H9 (cell line): ENCODE data around the gene PMM2. TPM values are rescaled to one million over a fixed set of nuclear protein-coding genes. Genes with fewer than 3 reads are reported as not detected.
A peak's percentile ranks its signal among the peaks of the same experiment; 100 is the strongest.

ENCODE experiments used
- DNase-seq: peaks from one replicate; pipeline ENCODE4 v3.0.0-alpha.2; 2017
- H2AFZ ChIP-seq: one replicate; pipeline ENCODE4 v1.6.1; 2013; ENCODE audit warnings: mild to moderate bottlenecking, low read length, control low read depth, moderate library complexity
- H2AK5ac ChIP-seq: 2 replicates; pipeline ENCODE4 v1.6.1; 2013; ENCODE audit warnings: low read length, control low read depth, mixed read lengths; ENCODE audit not compliant: insufficient read length
- H2BK120ac ChIP-seq: one replicate; pipeline ENCODE4 v1.6.1; 2013; ENCODE audit warnings: low read depth, mild to moderate bottlenecking, low read length, control low read depth, inconsistent platforms; ENCODE audit not compliant: poor library complexity, severe bottlenecking
- H2BK12ac ChIP-seq: 2 replicates; pipeline ENCODE4 v1.6.1; 2013; ENCODE audit warnings: low read length, control low read depth, mixed read lengths, low read depth; ENCODE audit not compliant: insufficient read length
- H2BK15ac ChIP-seq: 2 replicates; pipeline ENCODE4 v1.6.1; 2013; ENCODE audit warnings: low read depth, low read length, control low read depth
- H2BK20ac ChIP-seq: one replicate; pipeline ENCODE4 v1.6.1; 2013; ENCODE audit warnings: low read depth, mild to moderate bottlenecking, low read length, control low read depth, inconsistent platforms; ENCODE audit not compliant: poor library complexity, severe bottlenecking
- H2BK5ac ChIP-seq: 2 replicates; pipeline ENCODE4 v1.6.1; 2013; ENCODE audit warnings: low read length, control low read depth, mixed read lengths; ENCODE audit not compliant: insufficient read length
- H3K14ac ChIP-seq: 2 replicates; pipeline ENCODE4 v1.6.1; 2013; ENCODE audit warnings: low read length, control low read depth; ENCODE audit not compliant: insufficient read depth
- H3K18ac ChIP-seq: 2 replicates; pipeline ENCODE4 v1.6.1; 2013; ENCODE audit warnings: low read depth, mild to moderate bottlenecking, mixed read lengths, low read length, control low read depth; ENCODE audit not compliant: insufficient read length
- H3K23ac ChIP-seq: 2 replicates; pipeline ENCODE4 v1.6.1; 2013; ENCODE audit warnings: low read length, control low read depth, mixed read lengths, low read depth; ENCODE audit not compliant: insufficient read length
- H3K23me2 ChIP-seq: 2 replicates; pipeline ENCODE4 v1.6.1; 2013; ENCODE audit warnings: low read depth, mild to moderate bottlenecking, mixed read lengths, low read length, control low read depth; ENCODE audit not compliant: insufficient read length, poor library complexity, severe bottlenecking
- H3K27ac ChIP-seq: 2 replicates; pipeline ENCODE4 v1.5.1; 2013; ENCODE audit warnings: low read length, control low read depth, mixed read lengths, low read depth; ENCODE audit not compliant: insufficient read length
- H3K27me3 ChIP-seq: 2 replicates; pipeline ENCODE4 v1.6.1; 2013; ENCODE audit warnings: low read length, control low read depth, inconsistent platforms; ENCODE audit not compliant: insufficient read depth
- H3K4ac ChIP-seq: 2 replicates; pipeline ENCODE4 v1.6.1; 2013; ENCODE audit warnings: low read depth, mild to moderate bottlenecking, control low read depth, inconsistent platforms, low read length, moderate library complexity
- H3K4me1 ChIP-seq: 2 replicates; pipeline ENCODE4 v1.6.1; 2013; ENCODE audit warnings: low read length, control low read depth, inconsistent platforms; ENCODE audit not compliant: insufficient read depth
- H3K4me2 ChIP-seq: 2 replicates; pipeline ENCODE4 v1.6.1; 2013; ENCODE audit warnings: low read length, control low read depth, mixed read lengths; ENCODE audit not compliant: insufficient read length, insufficient read depth
- H3K56ac ChIP-seq: 2 replicates; pipeline ENCODE4 v1.6.1; 2013; ENCODE audit warnings: low read depth, mild to moderate bottlenecking, mixed read lengths, low read length, control low read depth; ENCODE audit not compliant: insufficient read length
- H3K79me1 ChIP-seq: 2 replicates; pipeline ENCODE4 v1.6.1; 2013; ENCODE audit warnings: low read depth, mild to moderate bottlenecking, moderate library complexity, low read length, control low read depth, inconsistent platforms; ENCODE audit not compliant: insufficient read depth, poor library complexity, severe bottlenecking
- H3K79me2 ChIP-seq: 2 replicates; pipeline ENCODE4 v1.6.1; 2013; ENCODE audit warnings: low read length, control low read depth, inconsistent platforms; ENCODE audit not compliant: insufficient read depth
- H3K9ac ChIP-seq: 2 replicates; pipeline ENCODE4 v1.6.1; 2013; ENCODE audit warnings: low read length, control low read depth, mixed read lengths; ENCODE audit not compliant: insufficient read length; ENCODE audit errors: extremely low read depth
- H3K9me3 ChIP-seq: one replicate; pipeline ENCODE4 v1.6.1; 2013; ENCODE audit warnings: low read depth, low read length, inconsistent platforms; ENCODE audit not compliant: control insufficient read depth
- H3T11ph ChIP-seq: one replicate; pipeline ENCODE4 v1.6.1; 2013; ENCODE audit warnings: mild to moderate bottlenecking, low read length, control low read depth, inconsistent platforms
- H4K20me1 ChIP-seq: one replicate; pipeline ENCODE4 v1.6.1; 2013; ENCODE audit not compliant: control insufficient read depth, insufficient read length, insufficient read depth
- H4K5ac ChIP-seq: 2 replicates; pipeline ENCODE4 v1.6.1; 2013; ENCODE audit warnings: low read depth, mild to moderate bottlenecking, mixed read lengths, low read length, control low read depth; ENCODE audit not compliant: insufficient read length
- H4K8ac ChIP-seq: replicated peaks from 2 replicates; pipeline ENCODE4 v1.6.1; 2013; ENCODE audit warnings: low read length, control low read depth, mixed read lengths, low read depth; ENCODE audit not compliant: insufficient read length
- H4K91ac ChIP-seq: 2 replicates; pipeline ENCODE4 v1.6.1; 2013; ENCODE audit warnings: low read depth, mild to moderate bottlenecking, moderate library complexity, mixed read lengths, low read length, control low read depth; ENCODE audit not compliant: insufficient read length
- H3K27ac Mint-ChIP-seq, 3 experiments: 2 replicates in 2 of 3; 3 replicates in 1 of 3; pipeline ENCODE4 v1.8.0; 2020 to 2021; ENCODE audit warnings: mixed read lengths in 3 of 3, mild to moderate bottlenecking in 1 of 3, moderate library complexity in 1 of 3
- H3K27me3 Mint-ChIP-seq: 2 replicates; pipeline ENCODE4 v1.8.0; 2021; ENCODE audit warnings: low read depth, mild to moderate bottlenecking, moderate library complexity, mixed read lengths
- H3K36me3 Mint-ChIP-seq, 3 experiments: 2 replicates in 2 of 3; 3 replicates in 1 of 3; pipeline ENCODE4 v1.8.0; 2020 to 2021; ENCODE audit warnings: low read depth in 3 of 3, mixed read lengths in 3 of 3; ENCODE audit not compliant: insufficient read depth in 1 of 3
- H3K4me1 Mint-ChIP-seq, 2 experiments: 2 replicates each; pipeline ENCODE4 v1.8.0; 2020; ENCODE audit warnings: mixed read lengths in 2 of 2
- H3K4me3 Mint-ChIP-seq, 2 experiments: 2 replicates in 1 of 2; 3 replicates in 1 of 2; pipeline ENCODE4 v1.8.0; 2020 to 2021; ENCODE audit warnings: mild to moderate bottlenecking in 2 of 2, mixed read lengths in 2 of 2, moderate library complexity in 1 of 2
- H3K9me3 Mint-ChIP-seq, 2 experiments: 2 replicates in 1 of 2; 3 replicates in 1 of 2; pipeline ENCODE4 v1.8.0; 2020; ENCODE audit warnings: mild to moderate bottlenecking in 2 of 2, mixed read lengths in 2 of 2, moderate library complexity in 1 of 2
- WGBS: extraction: QIAGEN DNeasy Blood & Tissue Kit; methylation state at CpG from one replicate; pipeline ENCODE4 v1.1.7; 2013; ENCODE audit warnings: missing lambda C conversion rate, low lambda C conversion rate, mixed read lengths; ENCODE audit not compliant: insufficient read length; ENCODE audit errors: extremely low coverage; 5-methylcytosine and 5-hydroxymethylcytosine counted together
- total RNA-seq: library from RNA; stranded (reverse); gene quantifications from 2 replicates; pipeline ENCODE4 v1.2.1, GENCODE V29; 2021
- TF ChIP-seq, protein P1 (sequence below): fragments of 200-600 bp; sonication (generic); conservative IDR thresholded peaks from 3 replicates; pipeline ENCODE4 v1.8.0; 2021; ENCODE audit warnings: antibody characterized with exemption, mild to moderate bottlenecking

Gene PMM2
- total RNA-seq, 1 experiment from 2014 or later, result 82.7 TPM

GRCh38 chr16:8848939-8849391 is 51.3 kb downstream of the PMM2 start:
- WGBS, result no CpG with 5 or more reads among the region's 8 CpGs
- Mint-ChIP-seq H3K9me3 (no peaks in the 10 kb centered on the region; a peak in 1 of 5 replicates), H3K27ac (peak overlapping the region; percentile 59 to 92 (median 83); a peak in 4 of 7 replicates), H3K4me3 (no peak overlapping the region), H3K36me3 (peaks cover 30 to 86% (median 62%) of the 10 kb centered on the region in 3 experiments), H3K4me1 (peaks cover 36 to 41% of the 10 kb centered on the region in 2 experiments), H3K27me3 (no peaks in the 10 kb centered on the region; the same call in 1 of the 2 replicates)
- Histone ChIP-seq H3K4ac (no peak overlapping the region), H2BK120ac (no peak overlapping the region), H3K56ac (no peak overlapping the region), H3K27ac (no peak overlapping the region), H3K79me1 (no peaks in the 10 kb centered on the region), H2AK5ac (no peak overlapping the region), H3T11ph (no peak overlapping the region), H3K23me2 (no peaks in the 10 kb centered on the region), H2BK20ac (no peak overlapping the region), H3K14ac (no peak overlapping the region), H4K5ac (no peak overlapping the region), H4K8ac (no peak overlapping the region), H3K79me2 (no peaks in the 10 kb centered on the region), H3K23ac (no peak overlapping the region), H3K4me1 (no peaks in the 10 kb centered on the region), H3K4me2 (no peak overlapping the region), H4K91ac (no peak overlapping the region), H2BK15ac (no peak overlapping the region), H3K27me3 (no peaks in the 10 kb centered on the region), H2AFZ (no peak overlapping the region), H3K9ac (no peak overlapping the region), H2BK5ac (no peak overlapping the region), H3K9me3 (no peaks in the 10 kb centered on the region), H2BK12ac (no peak overlapping the region), H3K18ac (no peak overlapping the region), H4K20me1 (peaks cover 6% of the 10 kb centered on the region)
- DNase-seq, result peak; percentile 22
- TF ChIP-seq, protein P1, sequence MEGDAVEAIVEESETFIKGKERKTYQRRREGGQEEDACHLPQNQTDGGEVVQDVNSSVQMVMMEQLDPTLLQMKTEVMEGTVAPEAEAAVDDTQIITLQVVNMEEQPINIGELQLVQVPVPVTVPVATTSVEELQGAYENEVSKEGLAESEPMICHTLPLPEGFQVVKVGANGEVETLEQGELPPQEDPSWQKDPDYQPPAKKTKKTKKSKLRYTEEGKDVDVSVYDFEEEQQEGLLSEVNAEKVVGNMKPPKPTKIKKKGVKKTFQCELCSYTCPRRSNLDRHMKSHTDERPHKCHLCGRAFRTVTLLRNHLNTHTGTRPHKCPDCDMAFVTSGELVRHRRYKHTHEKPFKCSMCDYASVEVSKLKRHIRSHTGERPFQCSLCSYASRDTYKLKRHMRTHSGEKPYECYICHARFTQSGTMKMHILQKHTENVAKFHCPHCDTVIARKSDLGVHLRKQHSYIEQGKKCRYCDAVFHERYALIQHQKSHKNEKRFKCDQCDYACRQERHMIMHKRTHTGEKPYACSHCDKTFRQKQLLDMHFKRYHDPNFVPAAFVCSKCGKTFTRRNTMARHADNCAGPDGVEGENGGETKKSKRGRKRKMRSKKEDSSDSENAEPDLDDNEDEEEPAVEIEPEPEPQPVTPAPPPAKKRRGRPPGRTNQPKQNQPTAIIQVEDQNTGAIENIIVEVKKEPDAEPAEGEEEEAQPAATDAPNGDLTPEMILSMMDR, result no peak
